WERI-Rb-1 (cell line): ENCODE data around the gene POU6F1.

Experiments used
- DNase-seq: peaks from one replicate; pipeline ENCODE4 v3.0.0-alpha.2; 2020
- H3K27ac ChIP-seq: fragments of 250-450 bp; sonication (Bioruptor Pico); 2 replicates; pipeline ENCODE4 v1.5.1; 2020; ENCODE audit warnings: mild to moderate bottlenecking, moderate library complexity
- H3K27me3 ChIP-seq: fragments of 250-450 bp; sonication (Bioruptor Pico); 2 replicates; pipeline ENCODE4 v1.5.1; 2021; ENCODE audit warnings: mild to moderate bottlenecking, low read depth, moderate library complexity; ENCODE audit not compliant: insufficient read depth, severe bottlenecking
- H3K36me3 ChIP-seq: fragments of 250-450 bp; sonication (Bioruptor Pico); 2 replicates; pipeline ENCODE4 v1.5.1; 2020; ENCODE audit warnings: mild to moderate bottlenecking, moderate library complexity
- H3K4me3 ChIP-seq: 2 replicates; pipeline ENCODE4 v1.5.1; 2011; ENCODE audit warnings: low read depth, mild to moderate bottlenecking, control low read depth, low read length
- H3K9me3 ChIP-seq: fragments of 250-450 bp; sonication (Bioruptor Pico); 2 replicates; pipeline ENCODE4 v1.5.1; 2021; ENCODE audit warnings: mild to moderate bottlenecking, moderate library complexity; ENCODE audit not compliant: severe bottlenecking
- TF ChIP-seq, protein P1 (sequence below): IDR thresholded peaks from 2 replicates; pipeline ENCODE4 v1.5.1; 2011; ENCODE audit warnings: low read depth, mild to moderate bottlenecking, control low read depth, inconsistent platforms, low read length

Gene POU6F1

DNA sequence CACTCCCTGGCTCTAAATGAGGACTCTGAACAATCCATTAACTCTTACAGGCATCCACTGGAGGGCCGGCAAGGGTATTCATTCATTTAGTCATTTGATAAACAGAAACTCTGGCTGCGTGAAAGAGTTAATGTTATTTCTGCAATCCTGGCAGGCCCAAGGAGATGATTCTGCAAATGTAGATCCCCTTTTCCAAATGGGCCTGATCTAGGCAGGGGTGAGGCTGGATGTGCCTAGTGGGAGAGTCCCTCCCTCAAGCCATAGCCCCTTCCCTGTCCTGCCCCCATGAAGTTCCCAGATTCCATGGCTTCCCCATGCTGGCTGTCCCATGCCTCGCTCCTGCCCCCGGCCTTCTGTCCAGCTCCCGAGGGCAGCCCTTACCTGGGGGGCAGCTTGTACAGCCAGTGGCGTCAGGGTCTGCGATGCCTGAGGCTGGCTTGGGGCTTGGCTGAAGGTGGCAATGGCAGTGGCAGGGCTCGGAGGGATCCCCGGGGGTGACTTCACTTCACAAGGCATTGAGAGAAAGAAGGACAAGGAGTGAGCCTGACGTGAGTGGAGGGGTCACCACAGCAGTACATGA lies 18.4 kb downstream of the POU6F1 start:
- no peaks in the 10 kb centered on the region for H3K27me3 ChIP-seq
- H3K36me3 ChIP-seq = no peaks in the 10 kb centered on the region
- DNase-seq = no peak
- no peaks in the 10 kb centered on the region for H3K9me3 ChIP-seq
- TF ChIP-seq, protein P1, sequence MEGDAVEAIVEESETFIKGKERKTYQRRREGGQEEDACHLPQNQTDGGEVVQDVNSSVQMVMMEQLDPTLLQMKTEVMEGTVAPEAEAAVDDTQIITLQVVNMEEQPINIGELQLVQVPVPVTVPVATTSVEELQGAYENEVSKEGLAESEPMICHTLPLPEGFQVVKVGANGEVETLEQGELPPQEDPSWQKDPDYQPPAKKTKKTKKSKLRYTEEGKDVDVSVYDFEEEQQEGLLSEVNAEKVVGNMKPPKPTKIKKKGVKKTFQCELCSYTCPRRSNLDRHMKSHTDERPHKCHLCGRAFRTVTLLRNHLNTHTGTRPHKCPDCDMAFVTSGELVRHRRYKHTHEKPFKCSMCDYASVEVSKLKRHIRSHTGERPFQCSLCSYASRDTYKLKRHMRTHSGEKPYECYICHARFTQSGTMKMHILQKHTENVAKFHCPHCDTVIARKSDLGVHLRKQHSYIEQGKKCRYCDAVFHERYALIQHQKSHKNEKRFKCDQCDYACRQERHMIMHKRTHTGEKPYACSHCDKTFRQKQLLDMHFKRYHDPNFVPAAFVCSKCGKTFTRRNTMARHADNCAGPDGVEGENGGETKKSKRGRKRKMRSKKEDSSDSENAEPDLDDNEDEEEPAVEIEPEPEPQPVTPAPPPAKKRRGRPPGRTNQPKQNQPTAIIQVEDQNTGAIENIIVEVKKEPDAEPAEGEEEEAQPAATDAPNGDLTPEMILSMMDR = no peak
- no peak overlapping the region for H3K4me3 ChIP-seq
- no peak overlapping the region for H3K27ac ChIP-seq

DNA sequence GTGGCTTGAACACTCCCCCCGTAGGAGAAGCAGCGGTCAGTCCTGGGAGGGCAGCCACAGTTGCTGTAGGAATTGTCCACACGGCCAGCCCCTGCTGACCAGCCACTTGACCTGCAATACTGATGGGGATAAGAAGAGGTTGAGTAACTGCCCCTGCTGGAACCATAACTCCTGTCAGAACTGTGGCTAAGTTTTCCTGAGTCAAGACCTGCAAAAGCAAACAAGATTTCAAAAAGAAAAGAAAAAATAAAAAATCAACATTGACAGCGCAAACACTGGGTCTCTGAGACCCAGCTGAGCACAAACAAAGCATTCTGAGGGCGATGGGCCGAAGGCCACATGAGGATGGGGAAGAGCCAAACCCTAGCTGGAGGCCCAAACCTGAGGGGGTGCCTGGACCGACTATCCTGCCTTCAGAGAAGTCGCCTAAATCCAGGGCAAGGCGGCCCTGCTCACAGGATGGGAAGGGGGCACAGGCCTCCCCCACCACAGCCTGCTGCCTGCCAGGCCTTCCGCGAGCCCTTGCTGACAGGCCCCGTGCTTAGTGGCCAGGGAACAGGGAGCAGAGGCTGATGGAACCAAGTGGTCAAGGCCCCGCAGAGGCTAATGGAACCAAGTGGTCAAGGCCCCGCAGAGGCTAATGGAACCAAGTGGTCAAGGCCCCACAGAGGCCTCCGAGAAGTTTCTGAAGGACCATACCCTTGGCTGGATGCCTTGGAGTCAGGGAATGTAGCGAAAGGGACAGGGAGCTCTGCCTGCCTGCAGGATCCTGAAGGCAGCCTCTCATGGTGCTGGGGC lies 19.1 kb downstream of the POU6F1 start:
- Histone ChIP-seq H3K36me3 (no peaks in the 10 kb centered on the region), H3K9me3 (no peaks in the 10 kb centered on the region), H3K27ac (no peak overlapping the region), H3K4me3 (no peak overlapping the region), H3K27me3 (no peaks in the 10 kb centered on the region)
- TF ChIP-seq, protein P1 = no peak
- no peak for DNase-seq

DNA sequence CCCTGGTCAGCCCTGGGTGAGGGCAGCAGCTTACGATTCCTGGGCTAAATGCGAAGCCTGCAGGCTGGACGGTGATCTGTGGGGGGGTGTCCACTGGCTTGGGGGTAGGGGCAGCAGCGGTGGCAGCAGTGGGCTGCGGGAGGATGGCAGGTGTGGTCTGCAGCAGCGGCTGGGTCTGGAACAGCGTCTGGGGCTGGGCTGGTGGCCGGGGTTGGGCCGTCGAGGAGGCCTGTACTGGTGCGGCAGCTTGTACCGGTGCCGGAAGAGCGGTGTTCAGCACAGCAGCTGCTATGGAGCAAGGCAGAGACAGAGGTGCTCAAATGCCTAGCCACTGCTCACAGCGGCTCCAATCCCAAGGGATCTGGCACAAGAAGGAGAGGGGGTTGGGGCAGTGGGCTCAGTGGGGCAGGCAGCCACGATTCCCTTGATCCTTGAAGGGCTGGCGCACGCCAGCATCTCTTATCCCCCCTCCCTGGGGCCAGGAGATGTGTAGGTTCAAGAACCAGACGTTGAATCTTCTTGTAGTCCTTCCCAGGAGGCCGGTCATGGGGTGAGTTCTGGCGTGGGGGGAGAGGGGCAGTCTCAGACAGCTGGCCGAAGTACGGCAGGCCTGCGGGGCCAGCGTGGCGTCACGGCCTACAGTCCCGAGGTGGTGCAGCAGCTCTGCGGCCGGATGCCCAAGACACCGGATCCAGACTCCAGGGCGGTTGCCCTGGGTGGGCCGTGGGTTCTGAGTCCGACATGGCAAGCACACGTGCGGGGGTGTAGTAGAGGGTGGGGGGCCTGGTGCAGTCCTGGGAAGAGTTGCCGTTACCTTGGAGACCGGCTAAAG lies 19.9 kb downstream of the POU6F1 start:
- TF ChIP-seq, protein P1 = no peak
- no peak overlapping the region for H3K27ac ChIP-seq
- no peaks in the 10 kb centered on the region for H3K27me3 ChIP-seq
- H3K36me3 ChIP-seq = no peaks in the 10 kb centered on the region
- no peak for DNase-seq
- H3K4me3 ChIP-seq = no peak overlapping the region
- H3K9me3 ChIP-seq = no peaks in the 10 kb centered on the region

DNA sequence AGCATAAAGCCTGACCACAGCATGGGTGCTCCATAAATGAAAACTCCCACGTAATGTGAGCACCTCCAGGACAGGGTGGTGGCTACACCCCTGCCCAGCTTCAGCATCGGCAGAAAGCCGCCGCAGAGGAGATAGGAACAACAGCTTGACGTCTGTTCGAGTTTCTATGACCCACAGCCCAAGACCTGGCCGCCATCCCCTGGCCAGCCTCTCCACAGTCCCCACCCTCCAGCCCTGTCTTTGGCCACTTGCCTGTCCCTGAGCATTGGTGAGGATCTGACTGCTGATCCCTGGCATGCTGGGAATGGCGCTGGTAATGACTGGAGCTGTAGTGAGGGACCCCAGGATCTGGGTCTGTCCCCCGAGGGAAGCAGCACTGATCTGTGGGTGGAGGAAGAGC lies 21.3 kb downstream of the POU6F1 start:
- Histone ChIP-seq H3K9me3 (no peaks in the 10 kb centered on the region), H3K4me3 (no peak overlapping the region), H3K36me3 (no peaks in the 10 kb centered on the region), H3K27ac (no peak overlapping the region), H3K27me3 (no peaks in the 10 kb centered on the region)
- no peak for DNase-seq
- TF ChIP-seq, protein P1 = no peak

DNA sequence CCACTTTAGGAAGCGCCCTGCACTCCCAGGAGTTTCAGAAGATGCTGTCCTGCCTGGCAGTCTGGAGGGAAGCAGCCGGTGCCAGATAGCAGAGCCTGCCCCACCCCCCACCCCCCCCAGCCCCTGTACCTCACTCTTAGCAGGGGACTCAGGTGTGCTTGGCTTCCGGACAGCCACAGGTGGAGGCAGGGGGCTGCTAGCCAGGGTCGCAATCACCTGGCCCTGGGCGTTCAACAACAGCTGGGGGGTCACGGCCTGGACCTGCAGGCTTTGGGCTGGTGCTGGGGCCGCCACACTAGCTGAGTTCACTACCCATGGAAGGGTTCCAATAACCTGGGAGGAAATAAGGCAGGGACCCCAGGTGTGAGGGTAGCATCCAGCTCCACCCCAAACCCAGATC lies 22.0 kb downstream of the POU6F1 start:
- no peak overlapping the region for H3K4me3 ChIP-seq
- no peaks in the 10 kb centered on the region for H3K9me3 ChIP-seq
- H3K27ac ChIP-seq = no peak overlapping the region
- H3K27me3 ChIP-seq = no peaks in the 10 kb centered on the region
- no peak for DNase-seq
- no peaks in the 10 kb centered on the region for H3K36me3 ChIP-seq
- TF ChIP-seq, protein P1 = no peak
